SW480 (cell line): Measurements from ENCODE around the gene QPCT.
"Not testable (repeated sequence)": the region's sequence is repeated elsewhere in the genome, so short reads cannot be mapped to it uniquely, and the experiment has no call there.

ENCODE experiments used
- DNase-seq: peaks from one replicate; pipeline ENCODE4 v3.0.0-alpha.2; 2016; ENCODE audit warnings: low spot score

Gene QPCT

GRCh38 chr2:37358466-37358865, 14.0 kb downstream of the QPCT start:
- DNase-seq = no peak

GRCh38 chr2:37361216-37361815, 16.9 kb downstream of the QPCT start:
- DNase-seq = no peak

- no peak for DNase-seq
Measured at GRCh38 chr2:37361994-37362698, 17.7 kb downstream of the QPCT start.

GRCh38 chr2:37364351-37364750, 19.9 kb downstream of the QPCT start:
- no peak for DNase-seq

GRCh38 chr2:37365669-37366068, 21.2 kb downstream of the QPCT start:
- DNase-seq = peak; percentile 86

- peak; percentile 54 for DNase-seq
Measured at GRCh38 chr2:37366773-37367172, 22.3 kb downstream of the QPCT start.

- no peak for DNase-seq
Measured at GRCh38 chr2:37367310-37367709, 22.9 kb downstream of the QPCT start.

GRCh38 chr2:37367984-37368383, 23.6 kb downstream of the QPCT start:
- peak; percentile 76 for DNase-seq

GRCh38 chr2:37370666-37371065, 26.2 kb downstream of the QPCT start:
- no peak for DNase-seq

GRCh38 chr2:37372000-37372399, 27.6 kb downstream of the QPCT start:
- DNase-seq = no peak

- no peak for DNase-seq
Measured at GRCh38 chr2:37375741-37376288, 31.4 kb downstream of the QPCT start.

GRCh38 chr2:37376421-37377186, 32.2 kb downstream of the QPCT start:
- peak; percentile 98 for DNase-seq

GRCh38 chr2:37377187-37377532, 32.7 kb downstream of the QPCT start:
- peak; percentile 89 for DNase-seq

- peak; percentile 96 for DNase-seq
Measured at GRCh38 chr2:37378411-37378810, 34.0 kb downstream of the QPCT start.

- DNase-seq = peak; percentile 68
Measured at GRCh38 chr2:37379881-37380296, 35.5 kb downstream of the QPCT start.

- not testable (repeated sequence) for DNase-seq
Measured at GRCh38 chr2:37380787-37381186, 36.4 kb downstream of the QPCT start.

- DNase-seq = not testable (repeated sequence)
Measured at GRCh38 chr2:37384261-37384660, 39.8 kb downstream of the QPCT start.

GRCh38 chr2:37387148-37387835, 42.9 kb downstream of the QPCT start:
- no peak for DNase-seq

GRCh38 chr2:37388074-37388473, 43.6 kb downstream of the QPCT start:
- no peak for DNase-seq

- DNase-seq = no peak
Measured at GRCh38 chr2:37389395-37389794, 45.0 kb downstream of the QPCT start.

GRCh38 chr2:37389989-37390765, 45.7 kb downstream of the QPCT start:
- peak; percentile 90 for DNase-seq
